Upper lobe of left lung (tissue), 6 donors: ENCODE data around the gene TMEM231. TPM values are rescaled to one million over a fixed set of nuclear protein-coding genes. Genes with fewer than 3 reads are reported as not detected.
A peak's percentile ranks its signal among the peaks of the same experiment; 100 is the strongest.

Experiments
- ATAC-seq, 2 donors: fragments of 200-7000 bp; cut with Tn5 transposase; one replicate each; pipeline ENCODE4 v1.9.1; 2022; ENCODE audit warnings: mild to moderate bottlenecking in 2 of 2, moderate library complexity in 2 of 2; ENCODE audit not compliant: low FRiP score in 2 of 2
- DNase-seq, 2 donors: peaks; one replicate each; pipeline ENCODE4 v3.0.0-alpha.2; 2019 to 2020
- H3K27ac ChIP-seq, 4 donors: fragments of 200-600 bp; sonication (generic); one replicate each; pipeline ENCODE4 v1.5.1; 2016 to 2019
- H3K27me3 ChIP-seq, 4 donors: fragments of 200-600 bp; sonication (generic); one replicate each; pipeline ENCODE4 v1.5.1; 2017 to 2019
- H3K36me3 ChIP-seq, 4 donors: fragments of 200-600 bp; sonication (generic); one replicate each; pipeline ENCODE4 v1.5.1; 2016 to 2019
- H3K4me1 ChIP-seq, 4 donors: fragments of 200-600 bp; sonication (generic); one replicate each; pipeline ENCODE4 v1.5.1; 2018 to 2019
- H3K4me3 ChIP-seq, 4 donors: fragments of 200-600 bp; sonication (generic); one replicate each; pipeline ENCODE4 v1.5.1; 2017 to 2019; ENCODE audit warnings: mild to moderate bottlenecking in 2 of 4, moderate library complexity in 1 of 4
- H3K9me3 ChIP-seq, 4 donors: fragments of 200-600 bp; sonication (generic); one replicate each; pipeline ENCODE4 v1.5.1; 2018 to 2019
- EP300 ChIP-seq, 4 donors: sonication (generic); formaldehyde crosslinking; IDR thresholded peaks; one replicate each; pipeline ENCODE4 v1.5.1; 2017; ENCODE audit warnings: antibody characterized with exemption in 4 of 4, control low read depth in 2 of 4
- POLR2A ChIP-seq, 4 donors: fragments of 450-650 bp; IDR thresholded peaks; one replicate each; pipeline ENCODE4 v1.5.1; 2016 to 2017; ENCODE audit warnings: antibody characterized with exemption in 4 of 4, mild to moderate bottlenecking in 2 of 4
- POLR2AphosphoS5 ChIP-seq, 2 donors: sonication (generic); formaldehyde crosslinking; IDR thresholded peaks; one replicate each; pipeline ENCODE4 v1.5.1; 2017; ENCODE audit warnings: antibody characterized with exemption in 2 of 2
- WGBS, 2 donors: methylation state at CpG; one replicate each; pipeline ENCODE4 v1.1.5; 2017 to 2018; 5-methylcytosine and 5-hydroxymethylcytosine counted together
- total RNA-seq, 6 donors: library from RNA; depleted of rRNA in 4 of 6; stranded (reverse); fragments of >200 nt in 4 of 6; gene quantifications; one replicate each; pipeline versions ENCODE4 v1.1.0 to v1.2.1, GENCODE V29; 2016 to 2021
- TF ChIP-seq, protein P1 (sequence below), 6 experiments: fragments of 450-650 bp in 4 of 6; fragments of 200-600 bp in 2 of 6; sonication (generic) in 2 of 6; IDR thresholded peaks; one replicate each; pipeline ENCODE4 v1.5.1; 2016 to 2019; ENCODE audit warnings: antibody characterized with exemption in 6 of 6
- donor health status: DM: no; HTN: no; CAD: no; lungs with moderate emphysema.
- donor health status: DM: no; HTN: yes; CAD: no; lungs with severe emphysema.

Gene TMEM231, protein sequence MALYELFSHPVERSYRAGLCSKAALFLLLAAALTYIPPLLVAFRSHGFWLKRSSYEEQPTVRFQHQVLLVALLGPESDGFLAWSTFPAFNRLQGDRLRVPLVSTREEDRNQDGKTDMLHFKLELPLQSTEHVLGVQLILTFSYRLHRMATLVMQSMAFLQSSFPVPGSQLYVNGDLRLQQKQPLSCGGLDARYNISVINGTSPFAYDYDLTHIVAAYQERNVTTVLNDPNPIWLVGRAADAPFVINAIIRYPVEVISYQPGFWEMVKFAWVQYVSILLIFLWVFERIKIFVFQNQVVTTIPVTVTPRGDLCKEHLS
- total RNA-seq = 10 to 100 TPM in 4 of 6 donors, 1 to 10 TPM in 2; 6.3 to 31.2 (median 11.8) TPM

DNA sequence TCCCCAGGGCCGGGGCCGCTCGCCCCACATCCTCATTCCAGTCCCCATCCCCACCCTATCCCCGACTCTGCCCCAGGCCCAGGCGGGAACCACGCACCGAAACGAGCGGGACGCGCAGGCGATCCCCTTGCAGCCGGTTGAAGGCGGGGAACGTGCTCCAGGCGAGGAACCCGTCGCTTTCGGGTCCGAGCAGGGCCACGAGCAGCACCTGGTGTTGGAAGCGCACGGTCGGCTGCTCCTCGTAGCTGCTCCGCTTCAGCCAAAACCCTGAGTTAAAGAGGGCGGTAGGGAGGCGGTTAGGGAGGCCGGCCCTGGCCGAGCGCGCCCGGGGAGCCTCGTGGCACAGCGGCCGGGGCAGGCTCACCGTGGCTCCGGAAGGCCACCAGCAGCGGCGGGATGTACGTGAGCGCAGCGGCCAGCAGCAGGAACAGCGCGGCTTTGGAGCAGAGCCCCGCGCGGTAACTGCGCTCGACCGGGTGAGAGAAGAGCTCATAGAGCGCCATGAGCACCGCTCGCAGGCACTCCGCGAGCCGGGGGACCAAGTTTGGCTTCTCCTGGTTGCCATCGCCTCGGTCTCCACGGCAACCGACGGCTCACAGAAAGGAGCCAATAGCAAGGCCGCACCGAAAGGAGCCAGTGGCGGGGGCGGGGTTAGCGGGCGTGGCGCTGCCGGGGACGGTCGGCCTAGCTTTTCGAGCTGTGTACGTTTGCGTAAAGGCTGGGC, at the start of gene TMEM231:
TSS of gene TMEM231 (minus strand) at position 546 of the 724 bp plus-strand sequence. CDS start at position 503, 43 bp downstream.
- ATAC-seq (peak; percentile 96 to 97), DNase-seq (peak; percentile 99)
- no peaks in the 10 kb centered on the region for H3K9me3 ChIP-seq
- no peaks in the 10 kb centered on the region for H3K36me3 ChIP-seq
- peak within 1 kb of the TSS; percentile 56 to 94 (median 80) for H3K4me3 ChIP-seq
- H3K27ac ChIP-seq = peak within 1 kb of the TSS; percentile 54 to 81 (median 77)
- 0 to 3% methylated on average over 6 to 38 of the region's 75 CpGs for WGBS, 2 donors
- peak in 2 of 4 donors; percentile 25 to 43 for TF ChIP-seq POLR2A (IDR thresholded peaks at IDR 0.05)
- TF ChIP-seq POLR2AphosphoS5 (IDR thresholded peaks at IDR 0.05) = peak in 1 of 2 donors; percentile 61
- no peak for TF ChIP-seq EP300 (IDR thresholded peaks at IDR 0.05)
- TF ChIP-seq, protein P1, sequence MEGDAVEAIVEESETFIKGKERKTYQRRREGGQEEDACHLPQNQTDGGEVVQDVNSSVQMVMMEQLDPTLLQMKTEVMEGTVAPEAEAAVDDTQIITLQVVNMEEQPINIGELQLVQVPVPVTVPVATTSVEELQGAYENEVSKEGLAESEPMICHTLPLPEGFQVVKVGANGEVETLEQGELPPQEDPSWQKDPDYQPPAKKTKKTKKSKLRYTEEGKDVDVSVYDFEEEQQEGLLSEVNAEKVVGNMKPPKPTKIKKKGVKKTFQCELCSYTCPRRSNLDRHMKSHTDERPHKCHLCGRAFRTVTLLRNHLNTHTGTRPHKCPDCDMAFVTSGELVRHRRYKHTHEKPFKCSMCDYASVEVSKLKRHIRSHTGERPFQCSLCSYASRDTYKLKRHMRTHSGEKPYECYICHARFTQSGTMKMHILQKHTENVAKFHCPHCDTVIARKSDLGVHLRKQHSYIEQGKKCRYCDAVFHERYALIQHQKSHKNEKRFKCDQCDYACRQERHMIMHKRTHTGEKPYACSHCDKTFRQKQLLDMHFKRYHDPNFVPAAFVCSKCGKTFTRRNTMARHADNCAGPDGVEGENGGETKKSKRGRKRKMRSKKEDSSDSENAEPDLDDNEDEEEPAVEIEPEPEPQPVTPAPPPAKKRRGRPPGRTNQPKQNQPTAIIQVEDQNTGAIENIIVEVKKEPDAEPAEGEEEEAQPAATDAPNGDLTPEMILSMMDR (IDR thresholded peaks at IDR 0.05) = peak in 2 of 6 experiments; percentile 5 to 8
- H3K4me1 ChIP-seq = peaks cover 0 to 19% (median 14%) of the 10 kb centered on the region in 4 donors
- no peaks in the 10 kb centered on the region for H3K27me3 ChIP-seq

DNA sequence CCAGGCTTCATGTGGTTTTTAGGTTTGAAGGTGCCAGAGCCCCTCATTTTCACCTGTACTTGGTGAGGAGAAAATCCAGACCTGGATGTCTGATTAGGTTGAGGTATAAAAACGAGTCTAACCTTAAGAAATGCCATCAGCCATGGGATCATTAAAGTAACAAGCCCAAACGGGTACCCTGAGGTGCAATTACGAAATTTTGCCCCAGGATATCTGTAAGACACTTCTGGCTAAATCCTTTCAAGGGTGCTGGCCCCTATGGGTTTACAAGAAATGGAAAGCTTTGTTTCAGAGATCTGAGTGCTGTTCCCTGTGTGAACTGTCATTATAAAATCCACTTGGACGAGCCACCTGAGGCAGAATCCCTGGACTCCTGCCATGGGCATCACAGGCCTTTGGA, 47.2 kb upstream of the TMEM231 start:
- TF ChIP-seq POLR2A (IDR thresholded peaks at IDR 0.05) = no peak
- no peak for TF ChIP-seq POLR2AphosphoS5 (IDR thresholded peaks at IDR 0.05)
- TF ChIP-seq, protein P1 (IDR thresholded peaks at IDR 0.05) = no peak
- no peak for TF ChIP-seq EP300 (IDR thresholded peaks at IDR 0.05)
- Histone ChIP-seq H3K9me3 (no peaks in the 10 kb centered on the region), H3K27me3 (no peaks in the 10 kb centered on the region), H3K27ac (no peak overlapping the region), H3K4me3 (no peak overlapping the region), H3K4me1 (no peaks in the 10 kb centered on the region), H3K36me3 (peaks cover 19 to 93% (median 59%) of the 10 kb centered on the region in 4 donors)
- 95% methylated on average over 4 of the region's 4 CpGs for WGBS, 2 donors
- DNase-seq = no peak
- ATAC-seq = no peak

DNA sequence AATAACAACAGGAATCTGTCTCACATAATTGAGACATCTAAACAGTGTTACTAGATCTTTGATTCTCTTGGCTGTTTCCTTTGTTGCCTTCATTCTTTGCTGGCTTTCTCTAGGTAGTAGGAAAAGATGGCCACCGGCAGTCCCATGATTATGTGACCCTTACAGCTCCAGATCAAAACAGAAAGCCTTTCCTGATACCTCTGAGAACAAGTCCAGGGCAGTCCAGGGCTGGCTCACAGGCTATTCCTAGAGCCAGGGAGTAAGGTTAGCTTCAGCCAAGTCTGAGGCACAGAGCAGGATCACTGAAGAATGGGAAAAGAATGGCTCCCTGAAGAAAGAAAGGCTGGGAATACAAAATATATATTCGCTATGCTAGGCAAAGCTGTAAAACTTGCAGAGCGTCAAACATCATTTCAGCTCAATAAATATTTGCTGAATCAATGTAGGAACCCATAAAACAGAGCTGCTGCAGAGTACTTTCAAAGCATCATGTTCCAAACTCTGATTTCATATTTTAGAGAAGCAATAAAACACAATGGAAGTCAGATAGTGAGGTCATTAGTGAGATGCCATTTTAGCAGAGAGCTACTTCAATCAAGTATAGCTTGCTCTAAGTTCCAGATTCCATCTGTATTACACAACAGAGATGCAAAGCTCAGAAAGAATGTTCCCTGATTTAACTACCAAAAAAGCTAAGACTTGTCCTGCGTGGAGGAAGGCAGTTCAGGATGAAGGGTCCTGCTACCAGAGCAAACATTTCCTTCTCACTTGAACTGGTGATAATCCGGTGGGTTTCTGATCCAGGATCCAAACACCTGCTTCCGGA, 43.6 kb upstream of the TMEM231 start:
- H3K4me1 ChIP-seq = no peaks in the 10 kb centered on the region
- H3K27ac ChIP-seq = no peak overlapping the region
- 86 to 90% methylated on average over 6 of the region's 6 CpGs for WGBS, 2 donors
- no peak for ATAC-seq
- no peaks in the 10 kb centered on the region for H3K9me3 ChIP-seq
- peaks cover 14 to 75% (median 42%) of the 10 kb centered on the region in 4 donors for H3K36me3 ChIP-seq
- no peaks in the 10 kb centered on the region for H3K27me3 ChIP-seq
- TF ChIP-seq POLR2AphosphoS5 (IDR thresholded peaks at IDR 0.05) = no peak
- no peak for TF ChIP-seq EP300 (IDR thresholded peaks at IDR 0.05)
- TF ChIP-seq, protein P1 (IDR thresholded peaks at IDR 0.05) = no peak
- TF ChIP-seq POLR2A (IDR thresholded peaks at IDR 0.05) = no peak
- no peak for DNase-seq
- H3K4me3 ChIP-seq = no peak overlapping the region

DNA sequence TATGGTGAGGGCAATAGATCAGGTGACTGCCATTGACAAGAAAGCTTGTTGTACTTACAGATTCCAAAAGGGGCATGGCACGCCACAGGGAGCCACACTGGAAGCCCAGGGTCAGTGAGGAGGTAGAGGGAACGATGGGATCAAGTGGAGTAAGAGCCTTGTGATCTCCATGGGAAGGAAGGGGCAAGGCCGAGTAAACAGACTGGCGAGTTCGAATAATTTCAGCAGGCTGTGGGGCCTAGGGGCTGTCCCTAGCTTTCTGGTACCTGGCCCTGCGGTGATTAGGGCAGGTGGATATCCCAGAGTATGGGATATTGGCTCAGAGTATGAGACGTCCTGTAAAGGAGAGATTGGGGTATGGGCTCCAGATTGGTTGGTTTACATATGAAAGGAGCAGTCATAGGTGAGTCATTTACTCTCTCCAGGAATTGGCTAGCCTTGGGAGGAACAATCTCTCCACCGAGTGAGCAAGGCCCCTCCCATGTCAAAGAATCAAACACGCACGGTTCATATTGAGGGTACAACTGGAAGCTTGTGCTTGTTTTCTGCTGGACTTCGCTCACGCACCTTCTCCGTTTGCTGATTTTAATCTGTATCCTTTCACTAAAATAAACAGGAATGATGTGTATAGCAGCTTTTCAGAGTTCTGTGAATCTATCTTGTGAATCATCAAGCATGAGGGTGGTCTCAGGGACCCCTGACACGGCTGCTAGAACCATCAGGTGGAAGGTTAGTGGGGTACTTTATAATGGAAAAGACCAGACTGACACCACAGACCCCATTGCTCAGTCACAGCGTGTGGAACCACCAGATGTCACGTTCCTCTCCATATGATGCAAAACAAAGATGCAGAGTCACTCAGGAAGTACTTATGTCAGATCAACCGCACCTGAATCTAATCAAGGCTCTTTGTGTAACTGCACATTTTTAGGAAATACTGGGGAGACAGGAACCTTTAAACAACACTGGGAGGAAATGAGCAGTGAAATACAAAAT, 38.1 kb upstream of the TMEM231 start:
- peaks cover 0 to 28% (median 2%) of the 10 kb centered on the region in 4 donors for H3K36me3 ChIP-seq
- WGBS, 2 donors = 70 to 71% methylated on average over 17 of the region's 17 CpGs
- TF ChIP-seq, protein P1 (IDR thresholded peaks at IDR 0.05) = no peak
- TF ChIP-seq EP300 (IDR thresholded peaks at IDR 0.05) = no peak
- TF ChIP-seq POLR2AphosphoS5 (IDR thresholded peaks at IDR 0.05) = no peak
- TF ChIP-seq POLR2A (IDR thresholded peaks at IDR 0.05) = no peak
- peak overlapping the region in 1 of 4 donors; percentile 4 for H3K27ac ChIP-seq
- H3K9me3 ChIP-seq = no peaks in the 10 kb centered on the region
- DNase-seq = no peak
- no peaks in the 10 kb centered on the region for H3K4me1 ChIP-seq
- ATAC-seq = no peak
- no peak overlapping the region for H3K4me3 ChIP-seq
- H3K27me3 ChIP-seq = no peaks in the 10 kb centered on the region
